NT2/D1 (cell line): ENCODE measurements around the gene UBE2F.

ENCODE experiments used
- DNase-seq: peaks from one replicate; pipeline ENCODE4 v3.0.0-alpha.2; 2011; ENCODE audit warnings: low read depth, low spot score
- H3K27me3 ChIP-seq: 2 replicates; pipeline ENCODE4 v1.6.0; 2011; ENCODE audit warnings: mild to moderate bottlenecking; ENCODE audit not compliant: insufficient read length, insufficient read depth
- H3K36me3 ChIP-seq: 2 replicates; pipeline ENCODE4 v1.6.1; 2011; ENCODE audit warnings: mild to moderate bottlenecking, low read length, mixed read lengths; ENCODE audit not compliant: insufficient read depth, insufficient read length
- H3K4me1 ChIP-seq: 2 replicates; pipeline ENCODE4 v1.5.1; 2011; ENCODE audit not compliant: insufficient read depth, insufficient read length
- H3K4me3 ChIP-seq: 2 replicates; pipeline ENCODE4 v1.5.1; 2011; ENCODE audit warnings: low read depth; ENCODE audit not compliant: insufficient read length
- H3K9ac ChIP-seq: 2 replicates; pipeline ENCODE4 v1.6.0; 2011; ENCODE audit warnings: low read depth; ENCODE audit not compliant: insufficient read length
- H3K9me3 ChIP-seq: 2 replicates; pipeline ENCODE4 v1.5.1; 2011; ENCODE audit warnings: mild to moderate bottlenecking, low read length; ENCODE audit not compliant: insufficient read depth
- SUZ12 ChIP-seq: IDR thresholded peaks from 2 replicates; pipeline ENCODE4 v1.6.1; 2011; ENCODE audit not compliant: insufficient read length, insufficient read depth; ENCODE audit errors: extremely low read depth
- YY1 ChIP-seq: IDR thresholded peaks from 2 replicates; pipeline ENCODE4 v1.6.1; 2011; ENCODE audit not compliant: insufficient read length, insufficient read depth
- ZNF274 ChIP-seq: IDR thresholded peaks from 2 replicates; pipeline ENCODE4 v1.6.1; 2011; ENCODE audit warnings: mild to moderate bottlenecking, low read depth, low read length

Gene UBE2F

GRCh38 chr2:238067939-238068338, 101.1 kb downstream of the UBE2F start:
- Histone ChIP-seq H3K36me3 (peaks cover 90% of the 10 kb centered on the region), H3K27me3 (no peaks in the 10 kb centered on the region), H3K9ac (no peak overlapping the region), H3K9me3 (peaks cover 8% of the 10 kb centered on the region; the same call in 1 of the 2 replicates), H3K4me1 (no peaks in the 10 kb centered on the region), H3K4me3 (no peak overlapping the region)
- TF ChIP-seq YY1 (no peak), SUZ12 (no peak), ZNF274 (no peak)
- no peak for DNase-seq

- H3K36me3 ChIP-seq, result peaks cover 88% of the 10 kb centered on the region
Observed at GRCh38 chr2:238069021-238069709, 102.4 kb downstream of the UBE2F start.

GRCh38 chr2:238069877-238070276, 103.1 kb downstream of the UBE2F start:
- Histone ChIP-seq H3K4me1 (no peaks in the 10 kb centered on the region), H3K27me3 (no peaks in the 10 kb centered on the region)

More at GRCh38 chr2:238069021-238069709, 102.4 kb downstream of the UBE2F start:
- Histone ChIP-seq H3K4me1 (no peaks in the 10 kb centered on the region), H3K9me3 (peaks cover 11% of the 10 kb centered on the region; the same call in 1 of the 2 replicates), H3K4me3 (no peak overlapping the region), H3K27me3 (no peaks in the 10 kb centered on the region), H3K9ac (no peak overlapping the region)
- TF ChIP-seq YY1 (no peak), ZNF274 (no peak), SUZ12 (no peak)
- DNase-seq, result no peak

DNA sequence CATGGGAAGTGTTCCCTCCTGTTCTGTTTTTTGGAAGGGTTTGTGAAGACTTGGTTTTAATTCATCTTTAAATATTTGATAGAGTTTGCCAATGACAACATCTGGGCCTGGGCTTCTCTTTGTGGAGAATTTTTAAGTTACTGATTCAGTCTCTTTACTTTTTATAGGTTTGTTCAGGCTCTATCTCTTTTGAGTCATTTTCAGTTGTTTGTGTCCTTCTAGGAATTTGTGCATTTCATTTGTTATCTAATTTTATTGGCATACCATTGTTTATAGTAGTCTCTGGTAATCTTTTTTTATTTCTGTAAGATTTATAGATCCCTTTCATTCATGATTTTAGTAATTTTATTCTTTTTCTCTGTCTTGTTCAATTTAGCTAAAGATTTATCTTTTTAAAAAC, 108.6 kb downstream of the UBE2F start:
- Histone ChIP-seq H3K4me1 (no peaks in the 10 kb centered on the region), H3K4me3 (no peak overlapping the region), H3K9me3 (peaks cover 11% of the 10 kb centered on the region; the same call in 1 of the 2 replicates), H3K9ac (no peak overlapping the region), H3K27me3 (no peaks in the 10 kb centered on the region), H3K36me3 (peaks cover 50% of the 10 kb centered on the region)
- DNase-seq, result no peak
- TF ChIP-seq ZNF274 (no peak), SUZ12 (no peak), YY1 (no peak)

More at GRCh38 chr2:238069877-238070276, 103.1 kb downstream of the UBE2F start:
- Histone ChIP-seq H3K9me3 (peaks cover 11% of the 10 kb centered on the region; the same call in 1 of the 2 replicates), H3K4me3 (no peak overlapping the region), H3K36me3 (peaks cover 88% of the 10 kb centered on the region), H3K9ac (no peak overlapping the region)
- TF ChIP-seq YY1, result no peak
- TF ChIP-seq ZNF274, result no peak
- TF ChIP-seq SUZ12, result no peak
- DNase-seq, result no peak

DNA sequence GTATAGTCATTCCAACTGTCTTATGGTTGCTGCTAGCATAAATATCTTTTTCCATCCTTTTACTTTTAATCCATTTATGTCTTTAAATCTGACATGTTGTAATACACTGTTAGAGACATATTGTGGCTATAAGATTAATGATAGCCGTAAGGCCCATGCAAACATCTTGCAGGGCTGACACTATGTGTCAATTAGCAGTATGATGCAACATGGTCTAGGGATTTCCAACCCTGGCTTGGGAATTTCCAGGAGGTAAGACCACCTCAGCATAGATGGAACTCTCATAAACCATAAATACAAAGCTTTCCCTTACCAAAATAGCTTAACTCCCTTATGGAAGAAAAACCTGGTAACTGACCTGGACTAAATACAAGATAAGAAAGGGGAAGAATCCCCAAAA, 110.5 kb downstream of the UBE2F start:
- peaks cover 50% of the 10 kb centered on the region for H3K36me3 ChIP-seq
- DNase-seq, result no peak
- TF ChIP-seq SUZ12 (no peak), YY1 (no peak), ZNF274 (no peak)
- H3K9me3 ChIP-seq, result peaks cover 9% of the 10 kb centered on the region; the same call in 1 of the 2 replicates
- no peaks in the 10 kb centered on the region for H3K27me3 ChIP-seq
- H3K4me1 ChIP-seq, result peaks cover 2% of the 10 kb centered on the region
- no peak overlapping the region for H3K9ac ChIP-seq
- H3K4me3 ChIP-seq, result no peak overlapping the region

- H3K4me3 ChIP-seq, result no peak overlapping the region
- TF ChIP-seq YY1, result no peak
- no peak for TF ChIP-seq SUZ12
- no peak for TF ChIP-seq ZNF274
- H3K27me3 ChIP-seq, result no peaks in the 10 kb centered on the region
- peaks cover 2% of the 10 kb centered on the region for H3K4me1 ChIP-seq
- peaks cover 52% of the 10 kb centered on the region for H3K36me3 ChIP-seq
- no peaks in the 10 kb centered on the region for H3K9me3 ChIP-seq
- H3K9ac ChIP-seq, result no peak overlapping the region
- no peak for DNase-seq
Observed at GRCh38 chr2:238079874-238080327, 113.1 kb downstream of the UBE2F start.

GRCh38 chr2:238080518-238080917, 113.7 kb downstream of the UBE2F start:
- Histone ChIP-seq H3K9ac (no peak overlapping the region), H3K36me3 (peaks cover 58% of the 10 kb centered on the region), H3K27me3 (no peaks in the 10 kb centered on the region), H3K4me1 (peaks cover 2% of the 10 kb centered on the region), H3K9me3 (no peaks in the 10 kb centered on the region), H3K4me3 (no peak overlapping the region)
- no peak for TF ChIP-seq YY1
- no peak for TF ChIP-seq ZNF274
- no peak for TF ChIP-seq SUZ12
- DNase-seq, result no peak
